Omental fat pad (tissue), 4 donors: ENCODE results near the gene SCGB1C1. TPM values are rescaled to one million over a fixed set of nuclear protein-coding genes. Genes with fewer than 3 reads are reported as not detected.
"Not testable (repeated sequence)": the region's sequence is repeated elsewhere in the genome, so short reads cannot be mapped to it uniquely, and the experiment has no call there.

Experiments
- ATAC-seq: fragments of 150-250 bp; one replicate; pipeline ENCODE4 v1.9.1; 2016; ENCODE audit warnings: mild to moderate bottlenecking, moderate library complexity; ENCODE audit not compliant: low FRiP score
- DNase-seq: peaks from one replicate; pipeline ENCODE4 v3.0.0-alpha.2; 2019; ENCODE audit warnings: low spot score
- CTCF ChIP-seq, 3 donors: fragments of 450-650 bp; IDR thresholded peaks; one replicate each; pipeline ENCODE4 v1.5.1; 2016 to 2017; ENCODE audit warnings: antibody characterized with exemption in 3 of 3, mild to moderate bottlenecking in 3 of 3, moderate library complexity in 2 of 3
- total RNA-seq, 4 donors: library from RNA; depleted of rRNA; stranded (reverse); fragments of >200 nt; gene quantifications; one replicate each; pipeline ENCODE4 v1.1.0, GENCODE V29; 2016

The SCGB1C1 gene
- total RNA-seq, 4 donors from 2014 or later = not detected

DNA sequence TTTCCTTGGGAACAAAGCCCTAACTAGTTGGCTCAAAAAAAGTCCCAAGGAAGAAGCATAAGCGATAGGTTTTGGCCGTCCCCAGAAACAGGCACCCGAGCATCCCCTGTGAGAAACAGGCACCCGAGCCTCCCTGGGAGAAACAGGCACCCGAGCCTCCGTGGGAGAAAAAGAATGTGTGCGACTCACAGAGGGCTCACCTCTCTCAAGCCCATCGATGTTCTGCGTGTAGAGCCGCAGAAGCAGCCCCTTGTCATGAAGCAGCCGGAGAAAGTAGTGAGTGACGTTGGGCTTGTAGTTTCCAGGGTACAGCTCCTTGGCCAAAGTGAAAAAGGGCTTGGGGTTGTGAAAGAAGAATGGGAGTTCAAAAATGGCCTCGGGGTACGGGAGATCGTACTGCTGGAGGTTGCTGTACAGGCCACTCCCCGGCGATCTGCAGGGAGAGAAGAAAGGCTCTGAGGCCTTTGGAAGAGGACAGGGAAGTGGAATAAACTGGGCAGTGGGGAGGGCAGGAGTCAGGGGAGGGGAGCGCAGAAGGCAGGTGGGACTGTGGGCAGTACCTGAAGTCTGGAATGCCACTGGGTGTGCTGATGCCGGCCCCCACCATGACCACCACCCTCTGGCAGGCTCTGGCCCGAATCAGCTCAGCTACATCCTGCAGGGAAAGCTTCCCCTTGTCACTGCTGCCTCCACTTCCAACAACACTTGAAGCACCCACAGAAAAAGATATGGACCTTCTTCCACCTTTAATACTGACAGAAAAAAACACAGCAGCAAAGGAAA lies 40.1 kb downstream of the SCGB1C1 start:
- no peak for TF ChIP-seq CTCF (IDR thresholded peaks at IDR 0.05)
- DNase-seq (no peak), ATAC-seq (no peak)

DNA sequence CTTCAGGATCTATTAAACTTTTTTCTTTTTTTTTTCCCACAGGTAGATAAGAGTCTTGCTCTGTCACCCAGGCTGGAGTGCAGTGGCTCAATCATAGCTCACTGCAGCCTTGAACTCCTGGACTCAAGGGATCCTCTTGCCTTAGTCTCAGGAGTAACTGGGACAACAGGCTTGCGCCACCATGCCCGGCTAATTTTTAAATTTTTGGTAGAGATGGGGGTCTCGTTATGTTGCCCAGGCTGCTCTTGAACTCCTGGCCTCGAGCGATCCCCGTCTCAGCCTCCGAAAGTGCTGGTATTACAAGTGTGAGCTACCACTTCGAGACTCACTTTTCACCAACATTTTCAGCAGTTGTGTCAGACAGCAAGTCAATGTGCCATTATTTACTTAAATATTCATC lies 42.3 kb downstream of the SCGB1C1 start:
- ATAC-seq = no peak
- no peak for DNase-seq
- TF ChIP-seq CTCF (IDR thresholded peaks at IDR 0.05) = no peak

DNA sequence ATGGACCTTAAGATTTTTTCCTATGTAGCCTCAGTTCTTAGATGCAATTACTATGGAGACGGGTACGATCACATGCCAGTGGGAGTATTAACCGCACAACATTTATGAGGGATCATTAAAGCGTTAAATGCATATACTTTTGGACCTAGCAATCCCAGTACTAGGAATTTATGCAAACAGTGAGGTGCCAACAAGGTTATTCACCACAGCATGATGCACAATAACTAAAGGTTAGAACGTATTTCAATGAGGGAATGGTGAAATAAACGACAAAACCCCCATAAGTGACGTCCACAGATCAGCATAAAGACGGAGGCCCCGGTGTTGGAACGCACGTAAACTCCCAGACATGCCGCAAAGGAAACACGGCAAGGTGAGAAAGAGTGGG lies 42.7 kb downstream of the SCGB1C1 start:
- DNase-seq (no peak), ATAC-seq (no peak)
- TF ChIP-seq CTCF (IDR thresholded peaks at IDR 0.05) = no peak

DNA sequence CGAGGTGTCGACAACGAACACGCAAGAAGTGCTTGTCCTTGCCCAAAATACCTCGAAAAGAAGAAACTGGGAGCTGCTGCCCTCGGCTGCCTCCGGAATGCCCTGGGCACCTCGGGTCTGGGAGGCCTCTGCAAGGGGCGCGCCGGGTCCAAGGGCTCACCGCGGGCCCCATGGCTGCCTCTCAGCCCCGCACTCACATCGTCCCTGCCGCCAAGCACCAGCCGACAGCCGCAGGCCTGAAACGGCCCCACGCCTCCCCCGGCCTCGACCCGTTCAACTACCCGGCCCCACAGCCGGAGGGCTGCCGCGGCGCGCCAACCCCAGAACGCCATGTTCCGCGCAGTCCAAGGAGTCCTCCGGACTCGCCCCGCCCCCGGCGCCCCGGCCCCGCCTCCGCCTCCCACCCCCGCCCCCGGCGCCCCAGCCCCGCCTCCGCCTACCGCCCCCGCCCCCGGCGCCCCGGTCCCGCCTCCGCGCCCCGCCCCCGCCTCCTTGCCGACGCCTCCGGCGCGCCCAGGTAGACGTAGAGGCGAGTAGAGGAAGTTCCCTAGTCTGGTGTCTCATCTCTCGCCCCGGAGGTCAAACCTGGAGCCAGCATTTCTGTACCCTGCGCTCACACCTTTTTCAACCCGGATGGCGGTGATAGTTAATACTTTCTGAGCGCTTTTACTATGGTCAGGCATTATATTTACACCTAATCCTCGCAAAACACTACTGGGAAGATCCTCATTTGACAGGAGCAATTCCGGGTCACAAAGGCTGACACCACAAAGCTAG lies 43.3 kb downstream of the SCGB1C1 start, which contains the start of gene SIRT3:
Gene SIRT3 (minus strand): TSS at position 346 of the 777 bp plus-strand sequence. CDS start 14 bp downstream, at position 332.
- DNase-seq (peak; percentile 42), ATAC-seq (peak; percentile 88)
- TF ChIP-seq CTCF (IDR thresholded peaks at IDR 0.05) = no peak

GRCh38 chr11:236774-237767 lies 44.2 kb downstream of the SCGB1C1 start, which contains the start of gene PSMD13:
TSS of gene PSMD13 (plus strand) at chr11:236976. CDS start at chr11:237050, 74 bp downstream.
- peak; percentile 58 for DNase-seq
- TF ChIP-seq CTCF (IDR thresholded peaks at IDR 0.05) = no peak
- ATAC-seq = peak; percentile 85

- DNase-seq, ATAC-seq: not testable (repeated sequence)
These were observed 45.5 kb downstream of the SCGB1C1 start for GRCh38 chr11:238346-238745.
